ENCODE data around the gene ACADVL. TPM values are rescaled to one million over a fixed set of nuclear protein-coding genes. Genes with fewer than 3 reads are reported as not detected.

Gene ACADVL
- total and polyA plus RNA-seq, 7 experiments from 2014 or later: 75.3 to 390 (median 335) TPM

DNA sequence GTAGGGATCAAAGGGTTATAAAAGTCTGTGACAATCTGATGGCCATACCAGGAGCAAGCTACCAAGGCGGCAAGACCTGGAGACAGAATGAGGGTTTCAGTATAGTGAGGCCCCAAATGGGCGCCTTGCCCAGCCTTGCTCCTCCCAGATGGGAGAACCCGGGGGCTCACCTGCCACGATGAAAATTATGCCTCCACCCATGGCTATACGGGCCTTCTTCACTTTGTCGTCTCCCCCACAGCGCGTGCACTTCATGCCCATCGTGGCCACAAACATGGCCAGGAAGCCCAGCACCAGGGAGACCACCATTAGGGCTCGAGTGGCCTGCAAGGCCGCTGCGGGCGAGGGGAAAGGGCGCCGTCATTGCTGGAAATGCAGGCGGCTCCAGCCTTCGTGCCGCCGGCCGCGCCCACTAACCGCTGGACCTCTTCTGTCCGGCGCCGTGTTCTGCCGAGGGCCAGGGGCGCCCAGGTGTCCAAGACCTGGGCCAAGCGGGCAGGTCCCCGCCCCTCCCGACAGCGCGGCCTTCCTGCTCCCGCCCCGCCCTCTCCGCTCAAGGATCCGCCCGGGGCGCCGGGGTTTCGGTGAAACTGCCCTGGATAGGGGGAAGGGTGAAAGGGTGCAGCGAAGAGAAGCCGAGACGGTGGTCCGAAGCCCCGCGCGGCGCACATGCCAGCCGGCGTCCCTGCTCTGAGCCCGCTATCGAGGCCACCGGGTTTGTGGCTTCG, 41.1 kb downstream of the ACADVL start:
- H3K4me1 ChIP-seq (ENCODE audit: control insufficient read depth in 2 of 2, insufficient read depth in 2 of 2, low read length in 2 of 2): peaks cover 13 to 19% of the 10 kb centered on the region in 2 donors
- Mint-ChIP-seq H3K27me3 (peaks cover 0 to 30% (median 14%) of the 10 kb centered on the region in 5 donors), H3K27ac (peak overlapping the region in 7 of 9 donors; percentile 42 to 75 (median 68)), H3K36me3 (peaks cover 0 to 13% (median 6%) of the 10 kb centered on the region in 5 donors), H3K9me3 (peaks cover 0 to 2% (median 0%) of the 10 kb centered on the region in 11 donors), H3K4me3 (peak overlapping the region; percentile 49 to 87 (median 73)), H3K4me1 (peaks cover 18 to 36% (median 28%) of the 10 kb centered on the region in 7 donors)
- ChIA-PET CTCF (interaction anchor here (0.6 kb wide), 1 partner anchor 670 kb away, joined by 3 read pairs; no protein-coding TSS in a partner anchor), POLR2A (interaction anchor here (0.7 to 1.2 kb wide), 4 partner anchors 21 to 176 kb away, joined by 3 to 5 read pairs (median 4); partner anchors contain the start of gene ACAP1)
- peak; percentile 63 for ATAC-seq
- peak in 1 of 9 donors; percentile 28 for DNase-seq
- intact Hi-C loops (cut with micrococcal nuclease): loop anchor here (1.0 kb wide), 2 partner anchors 9 to 20 kb away; partner anchors contain the start of genes ELP5 (in 1 of the 2) and SLC2A4 (in 1 of the 2)
- H3K36me3 ChIP-seq (ENCODE audit: control insufficient read depth in 2 of 3, insufficient read depth in 3 of 3, low read length in 3 of 3): peaks cover 0 to 29% (median 0%) of the 10 kb centered on the region in 3 experiments
- no peaks in the 10 kb centered on the region for H3K27me3 ChIP-seq (ENCODE audit: control insufficient read depth in 2 of 2, insufficient read depth in 2 of 2, low read length in 2 of 2)
- peak overlapping the region; percentile 68 for H3K27ac ChIP-seq (ENCODE audit: low read depth, low read length)
- peak overlapping the region; percentile 59 for H3K4me3 ChIP-seq (ENCODE audit: low read length)
- no peaks in the 10 kb centered on the region for H3K9me3 ChIP-seq (ENCODE audit: control insufficient read depth in 2 of 3, low read length in 3 of 3)

DNA sequence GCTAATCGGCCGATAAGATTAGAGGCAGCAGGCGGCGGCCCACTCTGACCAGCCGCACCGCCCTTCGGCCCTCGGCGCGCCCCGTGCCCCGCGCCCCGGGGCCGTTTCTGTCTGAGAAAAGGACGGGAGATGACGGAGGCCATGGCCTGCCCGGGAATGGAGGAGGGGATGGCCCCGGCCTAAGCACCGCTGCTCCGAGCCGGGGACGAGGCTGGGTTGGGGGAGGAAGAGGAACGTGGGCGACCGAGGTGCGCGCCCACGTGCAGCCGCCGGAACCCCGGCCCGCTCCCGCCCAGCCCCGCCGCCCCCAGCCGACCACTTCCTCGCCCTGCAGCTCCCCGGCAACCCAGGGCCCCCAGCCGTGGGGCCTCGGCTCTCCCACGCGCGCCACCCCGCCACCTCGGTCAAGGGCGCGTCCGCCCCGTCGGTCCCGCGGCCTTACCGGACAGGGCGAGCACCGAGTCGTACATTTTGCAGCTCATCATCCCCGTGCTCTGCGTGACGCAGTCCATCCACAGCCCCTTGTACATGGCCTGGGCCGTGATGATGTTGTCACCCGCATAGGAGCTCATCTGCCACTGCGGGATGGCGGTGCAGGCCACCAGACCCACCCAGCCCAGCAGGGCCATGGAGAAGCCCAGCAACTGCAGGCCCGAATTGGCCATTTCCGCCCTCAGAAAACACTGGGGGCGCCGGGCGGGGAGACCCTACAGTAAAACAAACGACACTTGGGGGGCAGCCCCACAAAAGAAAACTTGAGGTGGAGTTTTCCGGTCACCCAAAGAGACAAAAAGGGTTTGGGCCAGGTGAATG, 41.8 kb downstream of the ACADVL start:
- DNase-seq: peak in 1 of 9 donors; percentile 34
- H3K27ac Mint-ChIP-seq: peak overlapping the region in 8 of 9 donors; percentile 29 to 68 (median 54)
- CTCF ChIA-PET: no interaction called here

DNA sequence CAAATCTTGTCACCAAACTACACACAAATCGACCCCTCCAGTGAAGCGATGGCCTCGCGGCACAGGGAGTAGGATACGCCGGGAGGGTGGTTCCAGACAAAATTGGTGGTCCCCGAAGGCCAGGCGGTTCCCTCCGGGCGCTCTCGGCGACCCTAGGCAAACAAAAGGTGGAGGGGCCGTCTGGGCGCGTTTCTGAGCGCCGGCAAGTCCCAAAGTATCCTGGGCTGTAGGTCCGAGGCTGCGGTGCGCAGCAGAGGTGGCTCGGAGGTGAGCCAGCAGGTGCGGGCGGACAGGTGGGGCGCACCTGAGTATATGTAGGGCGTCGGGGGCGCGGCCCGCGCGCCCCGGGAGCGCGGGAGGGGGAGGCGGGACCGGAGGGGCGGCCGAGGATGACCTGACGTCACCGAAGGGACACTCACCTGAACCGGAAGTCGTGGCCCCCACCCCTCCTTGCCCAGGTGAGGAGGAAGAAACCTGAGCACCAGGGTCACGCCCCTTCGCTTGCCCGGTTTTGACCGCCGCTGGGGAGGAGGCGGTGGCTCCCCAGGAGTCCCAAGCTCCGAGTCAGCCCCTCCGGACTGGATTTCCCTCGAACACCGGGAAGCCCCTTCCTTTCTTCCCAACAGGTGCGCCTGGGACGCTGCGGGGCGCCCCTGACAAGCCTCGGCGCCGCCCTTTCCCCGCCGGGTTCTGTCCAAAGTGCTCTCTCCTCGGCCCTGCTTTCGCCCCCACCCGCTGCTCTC, 42.6 kb downstream of the ACADVL start, which contains the start of gene CLDN7:
CLDN7 (minus strand) TSS at position 287 of the 743 bp plus-strand sequence. CDS start 435 bp downstream, outside the sequence.
- peaks cover 0 to 36% (median 15%) of the 10 kb centered on the region in 5 donors for H3K27me3 Mint-ChIP-seq
- H3K9me3 Mint-ChIP-seq: peaks cover 0 to 2% (median 0%) of the 10 kb centered on the region in 11 donors
- ATAC-seq (no peak), DNase-seq (no peak)
- Histone ChIP-seq H3K4me1 (ENCODE audit: control insufficient read depth in 2 of 2, insufficient read depth in 2 of 2, low read length in 2 of 2) (peaks cover 13 to 19% of the 10 kb centered on the region in 2 donors), H3K27me3 (ENCODE audit: control insufficient read depth in 2 of 2, insufficient read depth in 2 of 2, low read length in 2 of 2) (no peaks in the 10 kb centered on the region), H3K36me3 (ENCODE audit: control insufficient read depth in 2 of 3, insufficient read depth in 3 of 3, low read length in 3 of 3) (peaks cover 0 to 14% (median 0%) of the 10 kb centered on the region in 3 experiments), H3K27ac (ENCODE audit: low read depth, low read length) (peak within 1 kb of the TSS; percentile 68), H3K9me3 (ENCODE audit: control insufficient read depth in 2 of 3, low read length in 3 of 3) (no peaks in the 10 kb centered on the region), H3K4me3 (ENCODE audit: low read length) (peak within 1 kb of the TSS; percentile 59)
- H3K4me3 Mint-ChIP-seq: peak within 1 kb of the TSS; percentile 71 to 90 (median 84)
- H3K4me1 Mint-ChIP-seq: peaks cover 18 to 32% (median 28%) of the 10 kb centered on the region in 7 donors
- intact Hi-C loops (cut with micrococcal nuclease): no loop called here
- POLR2A ChIA-PET: interaction anchor here (1.2 kb wide), 2 partner anchors 34 to 46 kb away, joined by 3 to 4 read pairs; no protein-coding TSS in a partner anchor
- peaks cover 0 to 5% (median 0%) of the 10 kb centered on the region in 5 donors for H3K36me3 Mint-ChIP-seq
- H3K27ac Mint-ChIP-seq: peak within 1 kb of the TSS; percentile 29 to 84 (median 70)
- CTCF ChIA-PET: no interaction called here

More for the DNA sequence above, 41.8 kb downstream of the ACADVL start:
- peak overlapping the region; percentile 59 for H3K4me3 ChIP-seq (ENCODE audit: low read length)
- peaks cover 13 to 19% of the 10 kb centered on the region in 2 donors for H3K4me1 ChIP-seq (ENCODE audit: control insufficient read depth in 2 of 2, insufficient read depth in 2 of 2, low read length in 2 of 2)
- Mint-ChIP-seq H3K4me3 (peak overlapping the region; percentile 65 to 87 (median 76)), H3K4me1 (peaks cover 18 to 32% (median 28%) of the 10 kb centered on the region in 7 donors), H3K27me3 (peaks cover 0 to 32% (median 14%) of the 10 kb centered on the region in 5 donors), H3K36me3 (peaks cover 0 to 9% (median 2%) of the 10 kb centered on the region in 5 donors), H3K9me3 (peaks cover 0 to 2% (median 0%) of the 10 kb centered on the region in 11 donors)
- intact Hi-C loops (cut with micrococcal nuclease): loop anchor here (1.0 kb wide), 2 partner anchors 9 to 20 kb away; partner anchors contain the start of genes ELP5 (in 1 of the 2) and SLC2A4 (in 1 of the 2)
- no peaks in the 10 kb centered on the region for H3K27me3 ChIP-seq (ENCODE audit: control insufficient read depth in 2 of 2, insufficient read depth in 2 of 2, low read length in 2 of 2)
- peaks cover 0 to 22% (median 0%) of the 10 kb centered on the region in 3 experiments for H3K36me3 ChIP-seq (ENCODE audit: control insufficient read depth in 2 of 3, insufficient read depth in 3 of 3, low read length in 3 of 3)
- H3K27ac ChIP-seq (ENCODE audit: low read depth, low read length): peak overlapping the region; percentile 68
- peak; percentile 58 for ATAC-seq
- POLR2A ChIA-PET: interaction anchor here (0.7 to 1.2 kb wide), 4 partner anchors 21 to 175 kb away, joined by 3 to 5 read pairs (median 4); no protein-coding TSS in a partner anchor
- H3K9me3 ChIP-seq (ENCODE audit: control insufficient read depth in 2 of 3, low read length in 3 of 3): no peaks in the 10 kb centered on the region

DNA sequence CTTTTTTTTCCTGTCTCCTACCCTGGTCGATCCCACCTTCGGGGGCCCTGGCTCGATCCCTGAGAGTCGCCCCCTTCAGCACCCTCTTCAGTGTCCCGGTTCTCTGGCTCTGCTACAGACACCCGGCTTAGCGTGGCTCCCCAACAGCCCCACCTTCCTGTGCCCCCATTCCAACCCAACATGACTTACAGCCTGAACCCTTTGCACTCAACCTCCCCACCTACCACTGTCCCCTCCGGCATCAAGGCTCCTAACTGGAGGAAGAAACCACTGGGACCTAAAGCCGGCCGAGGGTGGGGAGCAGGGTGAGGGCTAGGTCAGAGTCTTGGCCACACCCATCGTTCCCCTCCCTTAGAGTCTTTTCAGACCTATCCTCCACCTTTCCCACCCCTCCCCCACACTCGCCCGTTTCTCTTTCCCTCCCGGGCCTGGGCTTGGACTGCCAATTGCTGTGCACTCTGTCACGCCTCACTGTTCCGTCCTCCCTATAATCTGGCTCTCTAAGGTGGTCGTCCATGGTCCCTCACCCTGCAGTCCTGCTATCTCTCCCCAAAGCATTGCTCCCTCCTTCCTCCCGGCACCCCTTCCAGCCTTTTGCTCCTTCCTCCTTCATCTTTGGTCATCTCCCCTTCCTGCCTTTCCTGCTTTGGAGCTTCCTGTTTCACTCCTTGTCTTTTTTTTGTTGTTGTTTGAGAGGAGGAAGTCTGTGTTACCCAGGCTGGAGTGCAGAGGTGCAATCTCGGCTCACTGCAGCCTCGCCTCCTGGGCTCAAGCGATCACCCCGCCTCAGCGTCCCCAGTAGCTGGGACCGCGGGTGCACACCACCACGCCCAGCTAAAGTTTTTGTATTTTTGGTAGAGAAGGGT, 43.4 kb downstream of the ACADVL start:
- CTCF ChIA-PET: interaction anchor here (0.6 kb wide), 1 partner anchor 12 kb away, joined by 3 read pairs; no protein-coding TSS in a partner anchor

DNA sequence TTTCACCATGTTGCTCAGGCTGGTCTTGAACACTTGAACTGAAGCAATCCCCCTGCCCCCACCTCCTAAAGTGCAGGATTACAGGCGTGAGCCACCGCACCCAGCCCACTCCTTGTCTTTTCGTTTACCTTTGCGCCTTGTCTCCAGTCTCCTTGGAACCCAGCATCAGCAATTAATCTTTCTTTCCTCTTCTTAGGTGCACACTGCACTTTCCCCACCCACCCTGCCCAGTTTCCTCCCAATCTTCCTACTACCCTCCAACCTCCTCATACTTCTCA, 44.0 kb downstream of the ACADVL start:
- H3K4me1 ChIP-seq (ENCODE audit: control insufficient read depth in 2 of 2, insufficient read depth in 2 of 2, low read length in 2 of 2): peaks cover 13 to 19% of the 10 kb centered on the region in 2 donors
- H3K4me3 ChIP-seq (ENCODE audit: low read length): no peak overlapping the region
- H3K36me3 ChIP-seq (ENCODE audit: control insufficient read depth in 2 of 3, insufficient read depth in 3 of 3, low read length in 3 of 3): peaks cover 0 to 7% (median 0%) of the 10 kb centered on the region in 3 experiments
- no peaks in the 10 kb centered on the region for H3K9me3 ChIP-seq (ENCODE audit: control insufficient read depth in 2 of 3, low read length in 3 of 3)
- Mint-ChIP-seq H3K4me3 (peak overlapping the region; percentile 69 to 90 (median 84)), H3K36me3 (peaks cover 0 to 3% (median 0%) of the 10 kb centered on the region in 5 donors), H3K27me3 (peaks cover 0 to 36% (median 15%) of the 10 kb centered on the region in 5 donors), H3K9me3 (peaks cover 0 to 2% (median 0%) of the 10 kb centered on the region in 11 donors), H3K4me1 (peaks cover 18 to 32% (median 27%) of the 10 kb centered on the region in 7 donors), H3K27ac (peak overlapping the region in 6 of 9 donors; percentile 7 to 84 (median 44))
- CTCF ChIA-PET: interaction anchor here (0.6 kb wide), 1 partner anchor 11 kb away, joined by 3 read pairs; no protein-coding TSS in a partner anchor
- no peaks in the 10 kb centered on the region for H3K27me3 ChIP-seq (ENCODE audit: control insufficient read depth in 2 of 2, insufficient read depth in 2 of 2, low read length in 2 of 2)
- POLR2A ChIA-PET: interaction anchor here (0.6 to 1.1 kb wide), 4 partner anchors 10 to 320 kb away, joined by 3 to 4 read pairs (median 4); partner anchors contain the start of genes ACAP1 and MPDU1
- H3K27ac ChIP-seq (ENCODE audit: low read depth, low read length): no peak overlapping the region
- ATAC-seq (no peak), DNase-seq (no peak)
- intact Hi-C loops (cut with micrococcal nuclease): loop anchor here in 1 of 2 donors (1.0 kb wide), 1 partner anchor 25 kb away; no protein-coding TSS in a partner anchor

More for the DNA sequence above, 43.4 kb downstream of the ACADVL start:
- ATAC-seq: peak; percentile 29
- H3K4me1 ChIP-seq (ENCODE audit: control insufficient read depth in 2 of 2, insufficient read depth in 2 of 2, low read length in 2 of 2): peaks cover 13 to 19% of the 10 kb centered on the region in 2 donors
- Mint-ChIP-seq H3K4me3 (peak overlapping the region; percentile 69 to 90 (median 84)), H3K27me3 (peaks cover 0 to 36% (median 15%) of the 10 kb centered on the region in 5 donors), H3K27ac (peak overlapping the region; percentile 0 to 84 (median 70)), H3K4me1 (peaks cover 18 to 32% (median 28%) of the 10 kb centered on the region in 7 donors), H3K9me3 (peaks cover 0 to 2% (median 0%) of the 10 kb centered on the region in 11 donors), H3K36me3 (peaks cover 0 to 5% (median 0%) of the 10 kb centered on the region in 5 donors)
- H3K36me3 ChIP-seq (ENCODE audit: control insufficient read depth in 2 of 3, insufficient read depth in 3 of 3, low read length in 3 of 3): peaks cover 0 to 11% (median 0%) of the 10 kb centered on the region in 3 experiments
- H3K9me3 ChIP-seq (ENCODE audit: control insufficient read depth in 2 of 3, low read length in 3 of 3): no peaks in the 10 kb centered on the region
- peak overlapping the region; percentile 39 for H3K4me3 ChIP-seq (ENCODE audit: low read length)
- no peak overlapping the region for H3K27ac ChIP-seq (ENCODE audit: low read depth, low read length)
- POLR2A ChIA-PET: interaction anchor here (0.6 to 1.2 kb wide), 5 partner anchors 11 to 320 kb away, joined by 3 to 4 read pairs (median 4); partner anchors contain the start of genes ACAP1 and MPDU1
- intact Hi-C loops (cut with micrococcal nuclease): loop anchor here in 1 of 2 donors (1.0 kb wide), 1 partner anchor 25 kb away; no protein-coding TSS in a partner anchor
- no peaks in the 10 kb centered on the region for H3K27me3 ChIP-seq (ENCODE audit: control insufficient read depth in 2 of 2, insufficient read depth in 2 of 2, low read length in 2 of 2)
- DNase-seq: peak in 1 of 9 donors; percentile 26

Measured in naive thymus-derived CD4-positive, alpha-beta T cell (primary cell).